ENCODE results near the gene DISP1. TPM values are rescaled to one million over a fixed set of nuclear protein-coding genes. Genes with fewer than 3 reads are reported as not detected.
A peak's percentile ranks its signal among the peaks of the same experiment; 100 is the strongest.

Gene DISP1
- total RNA-seq, 1 experiment from 2014 or later = 1.4 TPM

GRCh38 chr1:222811671-222812070, 3.2 kb upstream of the DISP1 start:
- Histone ChIP-seq H3K27ac (ENCODE audit: low read depth, low read length, poor library complexity, severe bottlenecking) (no peak overlapping the region), H3K36me3 (ENCODE audit: insufficient read depth, low read length, poor library complexity, severe bottlenecking) (no peaks in the 10 kb centered on the region), H3K4me3 (ENCODE audit: low read depth, low read length, poor library complexity, severe bottlenecking) (no peak overlapping the region), H3K9me3 (ENCODE audit: low read depth, low read length, poor library complexity, severe bottlenecking) (no peaks in the 10 kb centered on the region), H3K27me3 (replicated peaks; ENCODE audit: insufficient read depth, low read depth, low read length, poor library complexity) (no peaks in the 10 kb centered on the region), H3K4me1 (ENCODE audit: insufficient read depth, low read length, poor library complexity, severe bottlenecking) (no peaks in the 10 kb centered on the region)
- POLR2A ChIA-PET (ENCODE audit: low non-redundant PET) = no interaction called here
- intact Hi-C loops (cut with micrococcal nuclease; ENCODE audit: unreplicated experiment) = no loop called here
- no TSS peak for BruUV-seq (replicated peaks)
- CTCF ChIA-PET = no interaction called here
- no peak for DNase-seq (ENCODE audit: low spot score)
- TF ChIP-seq EZH2 (IDR thresholded peaks at IDR 0.05; ENCODE audit: borderline replicate concordance, low read depth, low read length, poor library complexity, severe bottlenecking) = no peak

DNA sequence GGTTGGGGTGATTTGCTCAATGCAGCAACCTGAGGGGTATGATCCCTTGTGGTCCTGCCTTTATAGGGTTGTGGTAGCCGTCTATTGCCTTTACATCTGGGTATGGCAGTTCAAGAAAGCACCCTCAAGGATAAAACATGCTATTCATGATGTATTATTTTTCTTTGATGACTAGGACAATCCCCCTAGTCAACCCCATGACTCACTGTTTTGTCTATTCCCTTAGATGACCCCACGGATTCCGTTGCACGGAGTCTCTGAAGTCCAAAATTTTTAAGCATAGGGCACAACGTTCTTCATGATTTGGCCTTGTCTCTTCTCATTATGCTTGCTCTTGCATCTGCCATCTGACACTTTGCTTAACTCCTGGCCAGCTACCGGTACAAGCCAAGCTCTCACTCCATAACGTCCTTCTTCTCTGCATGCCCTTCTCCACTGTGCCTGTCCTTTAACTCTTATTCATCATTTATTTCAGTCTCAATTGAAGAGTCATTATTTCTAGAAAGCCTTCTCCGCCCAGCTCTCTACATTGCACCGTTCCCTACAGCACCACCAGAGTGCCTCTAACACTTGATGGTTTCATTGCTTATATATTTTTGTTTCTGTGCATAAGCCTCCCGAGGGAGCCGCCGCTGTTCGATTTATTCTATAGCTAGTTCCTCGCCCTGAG, 838 bp upstream of the DISP1 start:
- no peak overlapping the region for H3K27ac ChIP-seq (ENCODE audit: low read depth, low read length, poor library complexity, severe bottlenecking)
- TF ChIP-seq EZH2 (IDR thresholded peaks at IDR 0.05; ENCODE audit: borderline replicate concordance, low read depth, low read length, poor library complexity, severe bottlenecking) = no peak
- TF ChIP-seq, protein P1, sequence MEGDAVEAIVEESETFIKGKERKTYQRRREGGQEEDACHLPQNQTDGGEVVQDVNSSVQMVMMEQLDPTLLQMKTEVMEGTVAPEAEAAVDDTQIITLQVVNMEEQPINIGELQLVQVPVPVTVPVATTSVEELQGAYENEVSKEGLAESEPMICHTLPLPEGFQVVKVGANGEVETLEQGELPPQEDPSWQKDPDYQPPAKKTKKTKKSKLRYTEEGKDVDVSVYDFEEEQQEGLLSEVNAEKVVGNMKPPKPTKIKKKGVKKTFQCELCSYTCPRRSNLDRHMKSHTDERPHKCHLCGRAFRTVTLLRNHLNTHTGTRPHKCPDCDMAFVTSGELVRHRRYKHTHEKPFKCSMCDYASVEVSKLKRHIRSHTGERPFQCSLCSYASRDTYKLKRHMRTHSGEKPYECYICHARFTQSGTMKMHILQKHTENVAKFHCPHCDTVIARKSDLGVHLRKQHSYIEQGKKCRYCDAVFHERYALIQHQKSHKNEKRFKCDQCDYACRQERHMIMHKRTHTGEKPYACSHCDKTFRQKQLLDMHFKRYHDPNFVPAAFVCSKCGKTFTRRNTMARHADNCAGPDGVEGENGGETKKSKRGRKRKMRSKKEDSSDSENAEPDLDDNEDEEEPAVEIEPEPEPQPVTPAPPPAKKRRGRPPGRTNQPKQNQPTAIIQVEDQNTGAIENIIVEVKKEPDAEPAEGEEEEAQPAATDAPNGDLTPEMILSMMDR (conservative IDR thresholded peaks at IDR 0.05; ENCODE audit: low read depth, low read length) = no peak
- no peaks in the 10 kb centered on the region for H3K36me3 ChIP-seq (ENCODE audit: insufficient read depth, low read length, poor library complexity, severe bottlenecking)
- no peaks in the 10 kb centered on the region for H3K4me1 ChIP-seq (ENCODE audit: insufficient read depth, low read length, poor library complexity, severe bottlenecking)
- no peak for DNase-seq (ENCODE audit: low spot score)
- CTCF ChIA-PET = no interaction called here
- no peaks in the 10 kb centered on the region for H3K9me3 ChIP-seq (ENCODE audit: low read depth, low read length, poor library complexity, severe bottlenecking)
- BruUV-seq (replicated peaks) = no TSS peak
- H3K4me3 ChIP-seq (ENCODE audit: low read depth, low read length, poor library complexity, severe bottlenecking) = peak overlapping the region; percentile 93
- intact Hi-C loops (cut with micrococcal nuclease; ENCODE audit: unreplicated experiment) = no loop called here
- POLR2A ChIA-PET (ENCODE audit: low non-redundant PET) = no interaction called here
- H3K27me3 ChIP-seq (replicated peaks; ENCODE audit: insufficient read depth, low read depth, low read length, poor library complexity) = no peaks in the 10 kb centered on the region

DNA sequence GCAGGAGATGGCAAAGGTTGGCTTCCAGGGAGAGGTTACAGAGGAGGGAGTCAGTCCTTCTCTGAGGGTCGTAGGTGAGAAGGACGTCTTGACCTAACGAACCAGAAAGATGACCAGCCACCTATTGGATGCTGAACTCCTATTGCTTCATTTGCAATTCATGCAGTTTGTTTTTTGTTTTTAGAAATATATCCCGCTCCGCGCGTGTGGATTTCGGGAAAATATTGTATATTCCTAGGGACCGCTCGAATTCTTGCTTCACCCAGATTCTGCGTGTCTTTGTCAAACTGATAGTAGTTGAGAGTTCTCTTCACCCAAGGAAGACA, 564 bp downstream of the DISP1 start:
- no peak for DNase-seq (ENCODE audit: low spot score)
- TF ChIP-seq EZH2 (IDR thresholded peaks at IDR 0.05; ENCODE audit: borderline replicate concordance, low read depth, low read length, poor library complexity, severe bottlenecking) = no peak
- TF ChIP-seq, protein P1 (conservative IDR thresholded peaks at IDR 0.05; ENCODE audit: low read depth, low read length) = no peak
- no peaks in the 10 kb centered on the region for H3K27me3 ChIP-seq (replicated peaks; ENCODE audit: insufficient read depth, low read depth, low read length, poor library complexity)
- no peaks in the 10 kb centered on the region for H3K9me3 ChIP-seq (ENCODE audit: low read depth, low read length, poor library complexity, severe bottlenecking)
- H3K4me1 ChIP-seq (ENCODE audit: insufficient read depth, low read length, poor library complexity, severe bottlenecking) = peaks cover 7% of the 10 kb centered on the region
- H3K27ac ChIP-seq (ENCODE audit: low read depth, low read length, poor library complexity, severe bottlenecking) = peak overlapping the region; percentile 26
- intact Hi-C loops (cut with micrococcal nuclease; ENCODE audit: unreplicated experiment) = no loop called here
- CTCF ChIA-PET = no interaction called here
- POLR2A ChIA-PET (ENCODE audit: low non-redundant PET) = no interaction called here
- TSS peak; percentile 50 for BruUV-seq (replicated peaks)
- H3K4me3 ChIP-seq (ENCODE audit: low read depth, low read length, poor library complexity, severe bottlenecking) = peak overlapping the region; percentile 93
- no peaks in the 10 kb centered on the region for H3K36me3 ChIP-seq (ENCODE audit: insufficient read depth, low read length, poor library complexity, severe bottlenecking)

GRCh38 chr1:222817529-222817928, 2.7 kb downstream of the DISP1 start:
- BruUV-seq (replicated peaks) = no TSS peak
- no peak for DNase-seq (ENCODE audit: low spot score)
- ChIA-PET CTCF (no interaction called here), POLR2A (ENCODE audit: low non-redundant PET) (no interaction called here)
- no peak overlapping the region for H3K4me3 ChIP-seq (ENCODE audit: low read depth, low read length, poor library complexity, severe bottlenecking)
- H3K36me3 ChIP-seq (ENCODE audit: insufficient read depth, low read length, poor library complexity, severe bottlenecking) = no peaks in the 10 kb centered on the region
- peaks cover 11% of the 10 kb centered on the region for H3K4me1 ChIP-seq (ENCODE audit: insufficient read depth, low read length, poor library complexity, severe bottlenecking)
- no peaks in the 10 kb centered on the region for H3K9me3 ChIP-seq (ENCODE audit: low read depth, low read length, poor library complexity, severe bottlenecking)
- TF ChIP-seq EZH2 (IDR thresholded peaks at IDR 0.05; ENCODE audit: borderline replicate concordance, low read depth, low read length, poor library complexity, severe bottlenecking) = no peak
- TF ChIP-seq, protein P1 (conservative IDR thresholded peaks at IDR 0.05; ENCODE audit: low read depth, low read length) = no peak
- no peak overlapping the region for H3K27ac ChIP-seq (ENCODE audit: low read depth, low read length, poor library complexity, severe bottlenecking)
- H3K27me3 ChIP-seq (replicated peaks; ENCODE audit: insufficient read depth, low read depth, low read length, poor library complexity) = no peaks in the 10 kb centered on the region
- intact Hi-C loops (cut with micrococcal nuclease; ENCODE audit: unreplicated experiment) = no loop called here

Data from A673 (cell line).